PFSK-1 (cell line): ENCODE data around the gene PRPF8.
A peak's percentile ranks its signal among the peaks of the same experiment; 100 is the strongest.

Source experiments
- FOXP2 ChIP-seq: optimal IDR thresholded peaks from 2 replicates; pipeline ENCODE3; 2011; ENCODE audit warnings: borderline replicate concordance, control low read depth, inconsistent platforms; ENCODE audit not compliant: insufficient read depth; ENCODE audit errors: extremely low read length, extremely low read depth
- POLR2AphosphoS5 ChIP-seq: IDR thresholded peaks from 2 replicates; pipeline ENCODE4 v1.6.1; 2012; ENCODE audit warnings: low read depth, mild to moderate bottlenecking, control low read depth, low read length, moderate library complexity
- REST ChIP-seq, 2 experiments: IDR thresholded peaks; 2 replicates each; pipeline versions ENCODE4 v1.6.1 to v1.8.0; 2011 to 2012; ENCODE audit warnings: low read depth in 2 of 2, low read length in 2 of 2, control low read depth in 1 of 2, inconsistent platforms in 1 of 2, mild to moderate bottlenecking in 1 of 2, moderate library complexity in 1 of 2; ENCODE audit not compliant: insufficient read depth in 1 of 2
- SIN3A ChIP-seq: IDR thresholded peaks from 2 replicates; pipeline ENCODE4 v1.6.1; 2012; ENCODE audit warnings: mild to moderate bottlenecking, low read length, moderate library complexity, borderline replicate concordance; ENCODE audit not compliant: insufficient read depth
- TAF1 ChIP-seq: IDR thresholded peaks from 2 replicates; pipeline ENCODE4 v1.6.1; 2012; ENCODE audit warnings: low read length, control low read depth, borderline replicate concordance; ENCODE audit not compliant: insufficient read depth

Gene PRPF8

GRCh38 chr17:1651559-1651844, 33.2 kb downstream of the PRPF8 start:
- TF ChIP-seq POLR2AphosphoS5 = no peak
- no peak for TF ChIP-seq REST (IDR thresholded peaks at IDR 0.05; ENCODE audit: insufficient read depth in 1 of 2, low read depth in 2 of 2, low read length in 2 of 2)
- TF ChIP-seq FOXP2 = no peak
- TF ChIP-seq SIN3A = no peak
- no peak for TF ChIP-seq TAF1

GRCh38 chr17:1650731-1651558, 33.7 kb downstream of the PRPF8 start:
- TF ChIP-seq TAF1 = no peak
- TF ChIP-seq REST (IDR thresholded peaks at IDR 0.05; ENCODE audit: insufficient read depth in 1 of 2, low read depth in 2 of 2, low read length in 2 of 2) = no peak
- no peak for TF ChIP-seq SIN3A
- TF ChIP-seq POLR2AphosphoS5 = no peak; the same call in 1 of the 2 replicates
- TF ChIP-seq FOXP2 = no peak

DNA sequence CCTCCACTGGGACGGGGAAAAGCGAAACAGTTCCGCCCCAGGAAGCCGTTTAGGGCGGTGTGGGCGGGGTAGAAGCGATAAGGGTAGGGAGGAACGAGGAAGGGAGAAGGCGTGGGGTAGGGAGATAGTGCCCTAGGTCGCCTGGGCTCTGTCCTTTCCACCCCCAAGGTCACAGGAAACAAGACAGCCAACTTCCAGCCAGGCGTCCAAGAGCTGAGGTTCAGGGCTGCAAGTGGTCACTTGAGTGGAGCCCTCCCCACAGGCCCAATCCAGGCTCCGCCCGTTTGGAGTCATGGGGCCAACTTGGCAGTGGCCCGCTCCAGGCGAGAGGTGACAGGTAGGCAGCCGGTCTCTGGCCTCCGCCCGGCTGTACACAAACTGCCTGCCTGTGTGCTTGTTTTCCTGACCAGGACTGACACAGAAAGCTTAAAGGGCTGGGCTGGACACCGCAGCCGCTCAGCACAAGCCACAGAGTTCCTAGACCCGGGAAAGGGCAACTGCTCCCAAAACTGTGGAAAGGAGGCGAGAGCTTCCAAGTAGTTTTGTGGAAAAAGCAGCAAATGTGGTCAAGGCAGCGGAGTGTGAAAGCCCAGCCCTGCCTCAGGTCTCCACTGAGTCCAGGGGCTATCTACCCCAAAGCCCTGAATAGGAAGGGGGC, 34.7 kb downstream of the PRPF8 start, which contains the start of gene RILP:
Gene RILP (minus strand): TSS at position 23 of the 658 bp plus-strand sequence. CDS start 62 bp downstream, outside the sequence.
- TF ChIP-seq SIN3A (peak; percentile 60; the same call in 1 of the 2 replicates), POLR2AphosphoS5 (peak; percentile 63), REST (IDR thresholded peaks at IDR 0.05; ENCODE audit: insufficient read depth in 1 of 2, low read depth in 2 of 2, low read length in 2 of 2) (no peak), TAF1 (0 out of 2 replicates have a peak, but pooled peaks have one; percentile 52), FOXP2 (peak; percentile 29)

GRCh38 chr17:1648963-1649843, 35.5 kb downstream of the PRPF8 start:
- TF ChIP-seq REST (IDR thresholded peaks at IDR 0.05; ENCODE audit: insufficient read depth in 1 of 2, low read depth in 2 of 2, low read length in 2 of 2) (0 out of 4 replicates have a peak, but pooled peaks of 1 of the 2 experiments have one; percentile 3), POLR2AphosphoS5 (peak; percentile 11; the same call in 1 of the 2 replicates), SIN3A (peak; percentile 78; the same call in 1 of the 2 replicates), FOXP2 (peak; percentile 91), TAF1 (no peak)
